Measurements from ENCODE around the gene RPP25L.

Gene RPP25L

GRCh38 chr9:34637356-34638137 is 25.6 kb upstream of the RPP25L start, which contains the start of gene SIGMAR1:
Gene SIGMAR1 (minus strand): TSS chr9:34637787. CDS start chr9:34637697, 90 bp downstream.
- peak; percentile 88 for DNase-seq (ENCODE audit: low read depth, low spot score)

GRCh38 chr9:34636791-34637355 is 25.0 kb upstream of the RPP25L start:
- no peak for DNase-seq (ENCODE audit: low read depth, low spot score)

- no peak for DNase-seq (ENCODE audit: low read depth, low spot score)
Observed at GRCh38 chr9:34635556-34635955, 23.7 kb upstream of the RPP25L start.

GRCh38 chr9:34634551-34635248 is 22.8 kb upstream of the RPP25L start:
- DNase-seq (ENCODE audit: low read depth, low spot score): no peak

GRCh38 chr9:34633851-34634550 is 22.1 kb upstream of the RPP25L start:
- peak; percentile 54 for DNase-seq (ENCODE audit: low read depth, low spot score)

- DNase-seq (ENCODE audit: low read depth, low spot score): no peak
Observed at GRCh38 chr9:34633166-34633565, 21.3 kb upstream of the RPP25L start.

GRCh38 chr9:34630402-34631154 is 18.7 kb upstream of the RPP25L start:
- no peak for DNase-seq (ENCODE audit: low read depth, low spot score)

GRCh38 chr9:34629491-34629808 is 17.6 kb upstream of the RPP25L start:
- DNase-seq (ENCODE audit: low read depth, low spot score): no peak

GRCh38 chr9:34628656-34629490 is 17.0 kb upstream of the RPP25L start, which contains the start of gene ARID3C:
Gene ARID3C (minus strand): TSS chr9:34629066. CDS start chr9:34628014, 1,052 bp downstream.
- DNase-seq (ENCODE audit: low read depth, low spot score): no peak

GRCh38 chr9:34627716-34628655 is 16.1 kb upstream of the RPP25L start:
- DNase-seq (ENCODE audit: low read depth, low spot score): no peak

- DNase-seq (ENCODE audit: low read depth, low spot score): no peak
Observed at GRCh38 chr9:34625186-34625486, 13.2 kb upstream of the RPP25L start.

GRCh38 chr9:34624475-34625185 is 12.7 kb upstream of the RPP25L start:
- DNase-seq (ENCODE audit: low read depth, low spot score): no peak

- DNase-seq (ENCODE audit: low read depth, low spot score): no peak
Observed at GRCh38 chr9:34623374-34624235, 11.7 kb upstream of the RPP25L start.

- DNase-seq (ENCODE audit: low read depth, low spot score): peak; percentile 82
Observed at GRCh38 chr9:34620061-34620994, 8.4 kb upstream of the RPP25L start, which contains the start of gene DCTN3. Gene DCTN3 (minus strand): TSS chr9:34620495. CDS start chr9:34620464, 31 bp downstream.

GRCh38 chr9:34615132-34615531 is 3.2 kb upstream of the RPP25L start:
- DNase-seq (ENCODE audit: low read depth, low spot score): no peak

- DNase-seq (ENCODE audit: low read depth, low spot score): no peak
Observed at GRCh38 chr9:34612788-34613390, 992 bp upstream of the RPP25L start.
